ENCODE measurements around the gene TRMT112. TPM values are rescaled to one million over a fixed set of nuclear protein-coding genes. Genes with fewer than 3 reads are reported as not detected.
A peak's percentile ranks its signal among the peaks of the same experiment; 100 is the strongest.

Gene TRMT112
- total and polyA plus RNA-seq, 2 experiments from 2014 or later: 210 to 292 TPM

GRCh38 chr11:64349404-64349803, 32.0 kb upstream of the TRMT112 start:
- WGBS (ENCODE audit: low lambda C conversion rate, missing lambda C conversion rate): 89% methylated on average over 6 of the region's 11 CpGs
- H3K36me3 ChIP-seq (replicated peaks; ENCODE audit: insufficient read depth, low read depth): no peaks in the 10 kb centered on the region
- TF ChIP-seq, protein P1, sequence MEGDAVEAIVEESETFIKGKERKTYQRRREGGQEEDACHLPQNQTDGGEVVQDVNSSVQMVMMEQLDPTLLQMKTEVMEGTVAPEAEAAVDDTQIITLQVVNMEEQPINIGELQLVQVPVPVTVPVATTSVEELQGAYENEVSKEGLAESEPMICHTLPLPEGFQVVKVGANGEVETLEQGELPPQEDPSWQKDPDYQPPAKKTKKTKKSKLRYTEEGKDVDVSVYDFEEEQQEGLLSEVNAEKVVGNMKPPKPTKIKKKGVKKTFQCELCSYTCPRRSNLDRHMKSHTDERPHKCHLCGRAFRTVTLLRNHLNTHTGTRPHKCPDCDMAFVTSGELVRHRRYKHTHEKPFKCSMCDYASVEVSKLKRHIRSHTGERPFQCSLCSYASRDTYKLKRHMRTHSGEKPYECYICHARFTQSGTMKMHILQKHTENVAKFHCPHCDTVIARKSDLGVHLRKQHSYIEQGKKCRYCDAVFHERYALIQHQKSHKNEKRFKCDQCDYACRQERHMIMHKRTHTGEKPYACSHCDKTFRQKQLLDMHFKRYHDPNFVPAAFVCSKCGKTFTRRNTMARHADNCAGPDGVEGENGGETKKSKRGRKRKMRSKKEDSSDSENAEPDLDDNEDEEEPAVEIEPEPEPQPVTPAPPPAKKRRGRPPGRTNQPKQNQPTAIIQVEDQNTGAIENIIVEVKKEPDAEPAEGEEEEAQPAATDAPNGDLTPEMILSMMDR (IDR thresholded peaks at IDR 0.05; ENCODE audit: poor library complexity): no peak
- TF ChIP-seq EZH2 (IDR thresholded peaks at IDR 0.05; ENCODE audit: borderline replicate concordance) (no peak), EZH2phosphoT487 (IDR thresholded peaks at IDR 0.05; ENCODE audit: low read depth, severe bottlenecking, unreplicated experiment) (no peak)

DNA sequence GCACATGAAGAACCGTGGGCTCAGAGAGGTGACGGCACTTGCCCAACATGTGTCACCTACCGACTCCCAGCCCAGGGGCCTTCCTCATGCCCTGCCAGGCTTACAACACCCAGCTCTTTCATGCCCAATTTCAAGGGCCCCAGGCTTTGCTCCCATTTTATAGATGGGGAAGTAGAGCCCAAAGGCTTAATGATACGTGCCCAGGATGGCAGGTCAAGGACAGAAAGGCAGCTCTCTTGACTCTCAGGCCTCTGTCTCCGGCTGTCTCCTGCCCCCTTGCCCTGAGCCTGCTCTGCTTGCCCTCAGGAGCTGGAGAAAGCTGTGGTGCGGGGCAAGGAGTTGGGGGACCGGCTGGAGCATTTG, 31.6 kb upstream of the TRMT112 start:
- Histone ChIP-seq H3K4me1 (ENCODE audit: insufficient read depth) (no peaks in the 10 kb centered on the region), H3K79me2 (no peaks in the 10 kb centered on the region), H3K4me2 (no peak overlapping the region), H3K27ac (no peak overlapping the region), H3K9me2 (replicated peaks; ENCODE audit: insufficient read depth) (no peaks in the 10 kb centered on the region), H3K4me3 (no peak overlapping the region), H4K20me1 (ENCODE audit: insufficient read depth, poor library complexity, severe bottlenecking) (no peaks in the 10 kb centered on the region), H3K9me3 (ENCODE audit: low read depth) (no peaks in the 10 kb centered on the region), H2AFZ (no peak overlapping the region), H3K36me3 (replicated peaks; ENCODE audit: insufficient read depth, low read depth) (no peaks in the 10 kb centered on the region), H3K27me3 (no peaks in the 10 kb centered on the region)
- TF ChIP-seq, protein P1 (IDR thresholded peaks at IDR 0.05; ENCODE audit: poor library complexity): no peak
- TF ChIP-seq EZH2 (IDR thresholded peaks at IDR 0.05; ENCODE audit: borderline replicate concordance) (no peak), EZH2phosphoT487 (IDR thresholded peaks at IDR 0.05; ENCODE audit: low read depth, severe bottlenecking, unreplicated experiment) (no peak)
- DNase-seq (ENCODE audit: low spot score): peak; percentile 2
- 93% methylated on average over 7 of the region's 7 CpGs for WGBS (ENCODE audit: low lambda C conversion rate, missing lambda C conversion rate)

More at GRCh38 chr11:64349404-64349803, 32.0 kb upstream of the TRMT112 start:
- no peaks in the 10 kb centered on the region for H3K79me2 ChIP-seq
- no peaks in the 10 kb centered on the region for H3K9me3 ChIP-seq (ENCODE audit: low read depth)
- H3K27ac ChIP-seq: no peak overlapping the region
- no peaks in the 10 kb centered on the region for H4K20me1 ChIP-seq (ENCODE audit: insufficient read depth, poor library complexity, severe bottlenecking)
- no peaks in the 10 kb centered on the region for H3K27me3 ChIP-seq
- no peak overlapping the region for H3K4me3 ChIP-seq
- no peaks in the 10 kb centered on the region for H3K4me1 ChIP-seq (ENCODE audit: insufficient read depth)
- H3K4me2 ChIP-seq: no peak overlapping the region
- no peaks in the 10 kb centered on the region for H3K9me2 ChIP-seq (replicated peaks; ENCODE audit: insufficient read depth)
- DNase-seq (ENCODE audit: low spot score): peak; percentile 3
- H2AFZ ChIP-seq: no peak overlapping the region

- Histone ChIP-seq H4K20me1 (ENCODE audit: insufficient read depth, poor library complexity, severe bottlenecking) (no peaks in the 10 kb centered on the region), H3K4me2 (no peak overlapping the region), H3K9me3 (ENCODE audit: low read depth) (no peaks in the 10 kb centered on the region), H2AFZ (no peak overlapping the region), H3K4me3 (no peak overlapping the region), H3K9me2 (replicated peaks; ENCODE audit: insufficient read depth) (no peaks in the 10 kb centered on the region), H3K36me3 (replicated peaks; ENCODE audit: insufficient read depth, low read depth) (no peaks in the 10 kb centered on the region), H3K27ac (no peak overlapping the region), H3K4me1 (ENCODE audit: insufficient read depth) (no peaks in the 10 kb centered on the region), H3K79me2 (no peaks in the 10 kb centered on the region), H3K27me3 (no peaks in the 10 kb centered on the region)
- TF ChIP-seq, protein P1 (IDR thresholded peaks at IDR 0.05; ENCODE audit: poor library complexity): no peak
- TF ChIP-seq EZH2phosphoT487 (IDR thresholded peaks at IDR 0.05; ENCODE audit: low read depth, severe bottlenecking, unreplicated experiment) (no peak), EZH2 (IDR thresholded peaks at IDR 0.05; ENCODE audit: borderline replicate concordance) (no peak)
- 82% methylated on average over 12 of the region's 14 CpGs for WGBS (ENCODE audit: low lambda C conversion rate, missing lambda C conversion rate)
- no peak for DNase-seq (ENCODE audit: low spot score)
Measured at GRCh38 chr11:64348383-64349024, 31.1 kb upstream of the TRMT112 start.
